ENCODE data around the gene SC5D. TPM values are rescaled to one million over a fixed set of nuclear protein-coding genes. Genes with fewer than 3 reads are reported as not detected.

Gene SC5D
- total RNA-seq, 1 experiment from 2014 or later: 36.3 TPM

GRCh38 chr11:121328967-121329679 lies 36.6 kb downstream of the SC5D start:
- peak; percentile 16 for DNase-seq (ENCODE audit: low read depth)

GRCh38 chr11:121329781-121330395 lies 37.3 kb downstream of the SC5D start:
- DNase-seq (ENCODE audit: low read depth): no peak

- no peak for DNase-seq (ENCODE audit: low read depth)
These were observed 38.3 kb downstream of the SC5D start for GRCh38 chr11:121330614-121331435.

- DNase-seq (ENCODE audit: low read depth): no peak
These were observed 42.6 kb downstream of the SC5D start for GRCh38 chr11:121334973-121335710.

- DNase-seq (ENCODE audit: low read depth): no peak
These were observed 43.8 kb downstream of the SC5D start for GRCh38 chr11:121336279-121336937.

GRCh38 chr11:121337078-121337477 lies 44.5 kb downstream of the SC5D start:
- no peak for DNase-seq (ENCODE audit: low read depth)

GRCh38 chr11:121337740-121338272 lies 45.2 kb downstream of the SC5D start:
- no peak for DNase-seq (ENCODE audit: low read depth)

GRCh38 chr11:121338536-121338935 lies 46.0 kb downstream of the SC5D start:
- no peak for DNase-seq (ENCODE audit: low read depth)

- DNase-seq (ENCODE audit: low read depth): no peak
These were observed 47.5 kb downstream of the SC5D start for GRCh38 chr11:121340032-121340580.

GRCh38 chr11:121341609-121342008 lies 49.0 kb downstream of the SC5D start:
- no peak for DNase-seq (ENCODE audit: low read depth)

GRCh38 chr11:121344824-121345223 lies 52.3 kb downstream of the SC5D start:
- DNase-seq (ENCODE audit: low read depth): no peak

GRCh38 chr11:121347094-121347493 lies 54.5 kb downstream of the SC5D start:
- DNase-seq (ENCODE audit: low read depth): no peak

GRCh38 chr11:121347813-121348212 lies 55.2 kb downstream of the SC5D start:
- DNase-seq (ENCODE audit: low read depth): no peak

- no peak for DNase-seq (ENCODE audit: low read depth)
These were observed 55.8 kb downstream of the SC5D start for GRCh38 chr11:121348220-121348875.

GRCh38 chr11:121349790-121350189 lies 57.2 kb downstream of the SC5D start:
- no peak for DNase-seq (ENCODE audit: low read depth)

- DNase-seq (ENCODE audit: low read depth): no peak
These were observed 57.9 kb downstream of the SC5D start for GRCh38 chr11:121350314-121351082.

- DNase-seq (ENCODE audit: low read depth): no peak
These were observed 58.6 kb downstream of the SC5D start for GRCh38 chr11:121351083-121351630.

GRCh38 chr11:121352251-121352891 lies 59.8 kb downstream of the SC5D start:
- no peak for DNase-seq (ENCODE audit: low read depth)

GRCh38 chr11:121354192-121354591 lies 61.6 kb downstream of the SC5D start:
- no peak for DNase-seq (ENCODE audit: low read depth)

Measured in RPMI7951 (cell line).